PFSK-1 (cell line): ENCODE results near the gene DOCK1.

Source experiments
- FOXP2 ChIP-seq: optimal IDR thresholded peaks from 2 replicates; pipeline ENCODE3; 2011; ENCODE audit warnings: borderline replicate concordance, control low read depth, inconsistent platforms; ENCODE audit not compliant: insufficient read depth; ENCODE audit errors: extremely low read length, extremely low read depth
- POLR2AphosphoS5 ChIP-seq: IDR thresholded peaks from 2 replicates; pipeline ENCODE4 v1.6.1; 2012; ENCODE audit warnings: low read depth, mild to moderate bottlenecking, control low read depth, low read length, moderate library complexity
- SIN3A ChIP-seq: IDR thresholded peaks from 2 replicates; pipeline ENCODE4 v1.6.1; 2012; ENCODE audit warnings: mild to moderate bottlenecking, low read length, moderate library complexity, borderline replicate concordance; ENCODE audit not compliant: insufficient read depth
- TAF1 ChIP-seq: IDR thresholded peaks from 2 replicates; pipeline ENCODE4 v1.6.1; 2012; ENCODE audit warnings: low read length, control low read depth, borderline replicate concordance; ENCODE audit not compliant: insufficient read depth
- TF ChIP-seq, protein P1 (sequence below), 2 experiments: IDR thresholded peaks; 2 replicates each; pipeline versions ENCODE4 v1.6.1 to v1.8.0; 2011 to 2012; ENCODE audit warnings: low read depth in 2 of 2, low read length in 2 of 2, control low read depth in 1 of 2, inconsistent platforms in 1 of 2, mild to moderate bottlenecking in 1 of 2, moderate library complexity in 1 of 2; ENCODE audit not compliant: insufficient read depth in 1 of 2

DNA sequence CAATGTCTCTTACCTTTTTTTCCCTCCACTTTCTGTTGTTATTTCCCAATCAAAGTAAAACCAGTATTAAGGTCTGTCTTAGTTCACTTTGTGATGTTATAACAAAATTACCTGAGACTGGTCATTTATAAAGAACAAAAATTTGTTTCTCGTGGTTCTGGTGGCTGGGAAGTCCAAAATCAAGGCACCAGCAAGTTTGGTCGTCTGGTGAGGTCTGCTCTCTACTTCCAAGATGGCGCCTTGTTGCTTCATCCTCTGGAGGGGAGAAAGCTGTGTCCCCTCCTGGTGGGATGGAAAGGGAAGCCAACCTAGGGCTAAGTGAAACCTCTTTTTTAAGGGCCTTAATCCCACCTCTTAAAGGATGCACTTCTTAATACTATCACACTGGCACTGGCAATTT is 313.4 kb downstream of the DOCK1 start:
- TF ChIP-seq TAF1 (no peak), POLR2AphosphoS5 (no peak), SIN3A (no peak), FOXP2 (no peak)
- TF ChIP-seq, protein P1, sequence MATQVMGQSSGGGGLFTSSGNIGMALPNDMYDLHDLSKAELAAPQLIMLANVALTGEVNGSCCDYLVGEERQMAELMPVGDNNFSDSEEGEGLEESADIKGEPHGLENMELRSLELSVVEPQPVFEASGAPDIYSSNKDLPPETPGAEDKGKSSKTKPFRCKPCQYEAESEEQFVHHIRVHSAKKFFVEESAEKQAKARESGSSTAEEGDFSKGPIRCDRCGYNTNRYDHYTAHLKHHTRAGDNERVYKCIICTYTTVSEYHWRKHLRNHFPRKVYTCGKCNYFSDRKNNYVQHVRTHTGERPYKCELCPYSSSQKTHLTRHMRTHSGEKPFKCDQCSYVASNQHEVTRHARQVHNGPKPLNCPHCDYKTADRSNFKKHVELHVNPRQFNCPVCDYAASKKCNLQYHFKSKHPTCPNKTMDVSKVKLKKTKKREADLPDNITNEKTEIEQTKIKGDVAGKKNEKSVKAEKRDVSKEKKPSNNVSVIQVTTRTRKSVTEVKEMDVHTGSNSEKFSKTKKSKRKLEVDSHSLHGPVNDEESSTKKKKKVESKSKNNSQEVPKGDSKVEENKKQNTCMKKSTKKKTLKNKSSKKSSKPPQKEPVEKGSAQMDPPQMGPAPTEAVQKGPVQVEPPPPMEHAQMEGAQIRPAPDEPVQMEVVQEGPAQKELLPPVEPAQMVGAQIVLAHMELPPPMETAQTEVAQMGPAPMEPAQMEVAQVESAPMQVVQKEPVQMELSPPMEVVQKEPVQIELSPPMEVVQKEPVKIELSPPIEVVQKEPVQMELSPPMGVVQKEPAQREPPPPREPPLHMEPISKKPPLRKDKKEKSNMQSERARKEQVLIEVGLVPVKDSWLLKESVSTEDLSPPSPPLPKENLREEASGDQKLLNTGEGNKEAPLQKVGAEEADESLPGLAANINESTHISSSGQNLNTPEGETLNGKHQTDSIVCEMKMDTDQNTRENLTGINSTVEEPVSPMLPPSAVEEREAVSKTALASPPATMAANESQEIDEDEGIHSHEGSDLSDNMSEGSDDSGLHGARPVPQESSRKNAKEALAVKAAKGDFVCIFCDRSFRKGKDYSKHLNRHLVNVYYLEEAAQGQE (IDR thresholded peaks at IDR 0.05; ENCODE audit: insufficient read depth in 1 of 2, low read depth in 2 of 2, low read length in 2 of 2), result no peak
